ENCODE measurements around the gene CWH43. TPM values are rescaled to one million over a fixed set of nuclear protein-coding genes. Genes with fewer than 3 reads are reported as not detected.
"Not testable (repeated sequence)": the region's sequence is repeated elsewhere in the genome, so short reads cannot be mapped to it uniquely, and the experiment has no call there.

The CWH43 gene
- total RNA-seq, 1 donor from 2014 or later, result not detected

DNA sequence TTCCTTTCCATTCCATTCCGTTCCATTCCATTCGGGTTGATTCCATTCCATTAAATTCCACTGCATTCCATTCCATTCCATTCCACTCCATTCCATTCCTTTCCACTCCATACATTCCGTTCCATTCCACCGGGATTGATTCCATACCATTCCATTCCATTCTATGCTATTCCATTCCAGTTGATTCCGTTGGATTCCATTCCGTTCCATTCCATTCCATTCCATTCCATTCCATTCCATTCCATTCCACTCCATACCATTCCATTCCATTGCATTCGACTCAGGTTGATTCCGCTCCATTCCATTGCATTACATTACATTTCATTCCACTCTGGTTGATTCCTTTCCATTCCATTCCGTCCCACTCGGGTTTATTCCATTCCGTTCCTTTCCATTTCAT lies 110.1 kb downstream of the CWH43 start:
- intact Hi-C loops (cut with micrococcal nuclease), result not testable (repeated sequence)

DNA sequence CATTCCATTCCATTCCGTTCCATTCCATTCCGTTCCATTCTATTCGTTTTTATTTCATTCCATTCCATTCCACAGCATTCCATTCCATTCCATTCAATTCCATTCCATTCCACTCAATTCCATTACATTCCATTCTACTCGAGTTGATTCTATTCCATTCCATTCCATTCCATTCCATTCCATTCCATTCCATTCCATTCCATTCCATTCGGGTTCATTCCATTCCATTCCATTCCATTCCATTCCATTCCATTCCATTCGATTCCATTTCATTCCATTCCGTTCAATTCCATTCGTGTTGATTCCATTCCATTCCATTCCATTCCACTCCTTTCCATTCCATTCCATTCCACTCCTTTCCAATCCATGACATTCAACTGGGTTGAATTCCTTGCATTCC lies 110.6 kb downstream of the CWH43 start:
- intact Hi-C loops (cut with micrococcal nuclease), result not testable (repeated sequence)

DNA sequence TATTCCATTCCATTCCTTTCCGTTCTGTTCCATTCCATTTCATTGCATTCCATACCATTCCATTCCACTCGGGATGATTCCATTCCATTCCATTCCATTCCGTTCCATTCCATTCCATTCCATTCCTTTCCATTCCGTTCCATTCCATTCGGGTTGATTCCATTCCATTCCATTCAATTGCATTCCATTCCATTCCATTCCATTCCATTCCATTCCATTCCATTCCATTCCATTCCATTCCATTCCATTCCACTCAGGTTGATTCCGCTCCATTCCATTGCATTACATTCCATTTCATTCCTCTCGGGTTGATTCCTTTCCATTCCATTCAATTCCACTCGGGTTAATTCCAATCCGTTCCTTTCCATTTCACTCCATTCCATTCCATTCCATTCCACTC lies 111.0 kb downstream of the CWH43 start:
- intact Hi-C loops (cut with micrococcal nuclease), result not testable (repeated sequence)

DNA sequence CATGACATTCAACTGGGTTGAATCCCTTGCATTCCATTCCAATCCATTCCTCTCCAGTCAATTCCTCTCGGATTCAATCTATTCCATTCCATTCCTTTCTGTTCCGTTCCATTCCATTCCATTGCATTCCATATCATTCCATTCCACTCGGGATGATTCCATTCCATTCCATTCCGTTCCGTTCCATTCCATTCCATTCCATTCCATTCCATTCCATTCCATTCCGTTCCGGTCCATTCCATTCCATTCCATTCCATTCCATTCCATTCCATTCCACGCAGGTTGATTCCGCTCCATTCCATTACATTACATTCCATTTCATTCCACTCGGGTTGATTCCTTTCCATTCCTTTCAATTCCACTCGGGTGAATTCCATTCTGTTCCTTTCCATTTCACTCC lies 111.4 kb downstream of the CWH43 start:
- intact Hi-C loops (cut with micrococcal nuclease), result not testable (repeated sequence)

DNA sequence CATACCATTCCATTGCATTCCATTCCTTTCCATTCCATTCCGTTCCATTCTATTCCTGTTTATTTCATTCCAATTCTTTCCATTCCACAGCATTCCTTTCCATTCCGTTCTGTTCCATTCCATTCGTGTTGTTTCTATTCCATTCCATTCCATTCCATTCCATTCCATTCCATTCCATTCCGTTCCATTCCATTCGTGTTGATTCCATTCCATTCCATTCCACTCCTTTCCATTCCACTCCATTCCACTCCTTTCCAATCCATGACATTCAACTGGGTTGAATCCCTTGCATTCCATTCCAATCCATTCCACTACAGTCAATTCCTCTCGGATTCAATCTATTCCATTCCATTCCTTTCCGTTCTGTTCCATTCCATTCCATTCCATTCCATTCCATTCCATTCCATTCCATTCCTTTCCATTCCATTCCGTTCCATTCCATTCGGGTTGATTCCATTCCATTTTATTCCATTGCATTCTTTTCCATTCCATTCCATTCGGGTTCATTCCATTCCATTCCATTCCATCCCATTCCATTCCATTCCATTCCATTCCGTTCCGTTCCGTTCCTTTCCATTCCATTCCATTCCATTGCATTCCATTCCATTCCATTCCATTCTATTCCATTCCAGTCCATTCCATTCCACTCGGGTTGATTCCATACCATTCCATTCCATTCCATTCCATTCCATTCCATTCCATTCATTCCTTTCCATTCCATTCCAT lies 112.1 kb downstream of the CWH43 start:
- intact Hi-C loops (cut with micrococcal nuclease), result not testable (repeated sequence)

DNA sequence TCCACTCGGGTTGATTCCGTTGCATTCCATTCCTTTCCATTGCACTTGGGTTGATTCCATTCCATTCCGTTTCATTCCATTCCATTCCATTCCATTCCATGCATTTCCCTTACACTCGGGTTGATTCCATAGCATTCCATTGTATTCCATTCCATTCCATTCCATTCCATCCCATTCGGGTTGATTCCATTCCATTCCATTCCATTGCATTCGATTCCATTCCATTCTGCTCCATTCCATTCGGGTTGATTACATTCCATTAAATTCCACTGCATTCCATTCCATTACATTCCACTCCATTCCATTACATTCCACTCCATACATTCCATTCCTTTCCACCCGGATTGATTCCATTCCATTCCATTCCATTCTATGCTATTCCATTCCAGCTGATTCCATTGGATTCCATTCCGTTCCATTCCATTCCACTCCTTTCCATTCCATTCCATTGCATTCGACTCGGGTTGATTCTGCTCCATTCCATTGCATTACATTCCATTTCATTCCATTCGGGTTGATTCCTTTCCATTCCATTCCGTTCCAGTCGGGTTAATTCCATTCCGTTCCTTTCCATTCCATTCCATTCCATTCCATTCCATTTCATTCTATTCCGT lies 113.9 kb downstream of the CWH43 start:
- intact Hi-C loops (cut with micrococcal nuclease), result loop anchor here (2.0 kb wide), 1 partner anchor 19 kb away; no protein-coding TSS in a partner anchor

DNA sequence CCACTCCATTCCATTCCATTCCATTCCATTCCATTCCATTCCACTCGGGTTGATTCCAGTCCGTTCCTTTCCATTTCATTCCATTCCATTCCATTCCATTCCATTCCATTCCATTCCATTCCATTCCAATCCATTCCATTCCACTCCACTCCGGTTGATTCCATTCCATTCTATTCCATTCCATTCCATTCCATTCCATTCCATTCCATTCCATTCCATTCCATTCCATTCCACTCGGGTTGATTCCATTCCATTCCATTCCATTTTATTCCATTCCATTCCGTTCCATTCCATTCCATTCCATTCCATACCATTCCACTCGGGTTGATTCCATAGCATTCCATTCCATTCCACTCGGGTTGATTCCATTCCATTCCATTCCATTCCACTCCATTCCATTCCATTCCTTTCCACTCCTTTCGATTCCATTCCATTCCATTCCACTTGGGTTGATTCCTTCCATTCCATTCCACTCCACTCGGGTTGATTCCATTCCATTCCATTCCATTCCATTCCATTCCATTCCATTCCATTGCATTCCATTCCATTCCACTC lies 116.3 kb downstream of the CWH43 start:
- intact Hi-C loops (cut with micrococcal nuclease), result not testable (repeated sequence)

DNA sequence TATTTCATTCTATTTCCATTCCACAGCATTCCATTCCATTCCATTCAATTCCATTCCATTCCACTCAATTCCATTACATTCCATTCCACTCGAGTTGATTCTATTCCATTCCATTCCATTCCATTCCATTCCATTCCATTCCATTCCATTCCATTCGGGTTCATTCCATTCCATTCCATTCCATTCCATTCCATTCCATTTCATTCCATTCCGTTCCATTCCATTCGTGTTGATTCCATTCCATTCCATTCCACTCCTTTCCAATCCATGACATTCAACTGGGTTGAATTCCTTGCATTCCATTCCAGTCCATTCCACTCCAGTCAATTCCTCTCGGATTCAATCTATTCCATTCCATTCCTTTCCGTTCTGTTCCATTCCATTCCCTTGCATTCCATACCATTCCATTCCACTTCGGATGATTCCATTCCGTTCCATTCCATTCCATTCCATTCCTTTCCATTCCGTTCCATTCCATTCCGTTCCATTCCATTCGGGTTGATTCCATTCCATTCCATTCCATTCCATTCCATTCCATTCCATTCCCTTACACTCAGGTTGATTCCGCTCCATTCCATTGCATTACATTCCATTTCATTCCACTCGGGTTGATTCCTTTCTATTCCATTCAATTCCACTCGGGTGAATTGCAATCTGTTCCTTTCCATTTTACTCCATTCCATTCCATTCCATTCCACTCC lies 117.5 kb downstream of the CWH43 start:
- intact Hi-C loops (cut with micrococcal nuclease), result not testable (repeated sequence)

DNA sequence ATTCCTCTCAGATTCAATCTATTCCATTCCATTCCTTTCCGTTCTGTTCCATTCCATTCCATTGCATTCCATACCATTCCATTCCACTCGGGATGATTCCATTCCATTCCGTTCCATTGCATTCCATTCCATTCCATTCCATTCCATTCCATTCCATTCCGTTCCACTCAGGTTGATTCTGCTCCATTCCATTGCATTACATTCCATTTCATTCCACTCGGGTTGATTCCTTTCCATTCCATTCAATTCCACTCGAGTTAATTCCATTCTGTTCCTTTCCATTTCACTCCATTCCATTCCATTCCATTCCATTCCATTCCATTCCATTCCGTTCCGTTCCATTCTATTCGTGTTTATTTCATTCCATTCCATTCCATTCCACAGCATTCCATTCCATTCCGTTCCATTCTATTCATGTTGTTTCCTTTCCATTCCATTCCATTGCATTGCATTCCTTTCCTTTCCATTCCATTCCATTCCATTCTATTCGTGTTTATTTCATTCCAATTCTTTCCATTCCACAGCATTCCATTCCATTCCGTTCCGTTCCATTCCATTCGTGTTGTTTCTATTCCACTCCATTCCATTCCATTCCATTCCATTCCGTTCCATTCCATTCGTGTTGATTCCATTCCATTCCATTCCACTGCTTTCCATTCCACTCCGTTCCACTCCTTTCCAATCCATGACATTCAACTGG lies 118.3 kb downstream of the CWH43 start:
- intact Hi-C loops (cut with micrococcal nuclease), result not testable (repeated sequence)

DNA sequence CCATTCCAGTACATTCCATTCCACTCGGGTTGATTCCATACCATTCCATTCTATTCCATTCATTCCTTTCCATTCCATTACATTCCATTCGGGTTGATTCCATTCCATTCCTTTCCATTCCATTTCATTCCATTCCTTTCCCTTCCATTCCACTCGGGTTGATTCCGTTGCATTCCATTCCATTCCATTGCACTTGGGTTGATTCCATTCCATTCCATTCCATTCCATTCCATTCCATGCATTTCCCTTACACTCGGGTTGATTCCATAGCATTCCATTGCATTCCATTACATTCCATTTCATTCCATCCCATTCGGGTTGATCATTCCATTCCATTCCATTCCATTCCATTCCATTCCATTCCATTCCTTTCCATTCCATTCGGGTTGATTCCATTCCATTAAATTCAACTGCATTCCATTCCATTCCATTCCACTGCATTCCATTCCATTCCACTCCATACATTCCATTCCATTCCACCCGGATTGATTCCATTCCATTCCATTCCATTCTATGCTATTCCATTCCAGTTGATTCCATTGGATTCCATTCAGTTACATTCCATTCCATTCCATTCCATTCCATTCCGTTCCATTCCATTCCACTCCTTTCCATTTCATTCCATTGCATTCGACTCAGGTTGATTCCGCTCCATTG lies 119.3 kb downstream of the CWH43 start:
- intact Hi-C loops (cut with micrococcal nuclease), result not testable (repeated sequence)

DNA sequence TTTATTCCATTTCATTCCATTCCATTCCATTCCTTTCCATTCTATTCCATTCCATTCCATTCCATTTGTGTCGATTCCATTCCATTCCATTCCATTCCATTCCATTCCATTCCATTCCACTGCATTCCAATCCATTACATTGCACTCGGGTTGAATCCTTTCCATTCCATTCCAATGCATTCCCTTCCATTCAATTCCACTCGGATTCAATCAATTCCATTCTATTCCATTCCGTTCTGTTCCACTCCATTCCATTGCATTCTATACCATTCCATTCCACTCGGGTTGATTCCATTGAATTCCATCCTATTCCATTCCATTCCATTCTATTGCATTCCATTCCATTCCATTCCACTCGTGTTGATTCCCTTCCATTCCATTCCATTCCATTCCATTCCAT lies 121.2 kb downstream of the CWH43 start:
- intact Hi-C loops (cut with micrococcal nuclease), result not testable (repeated sequence)

DNA sequence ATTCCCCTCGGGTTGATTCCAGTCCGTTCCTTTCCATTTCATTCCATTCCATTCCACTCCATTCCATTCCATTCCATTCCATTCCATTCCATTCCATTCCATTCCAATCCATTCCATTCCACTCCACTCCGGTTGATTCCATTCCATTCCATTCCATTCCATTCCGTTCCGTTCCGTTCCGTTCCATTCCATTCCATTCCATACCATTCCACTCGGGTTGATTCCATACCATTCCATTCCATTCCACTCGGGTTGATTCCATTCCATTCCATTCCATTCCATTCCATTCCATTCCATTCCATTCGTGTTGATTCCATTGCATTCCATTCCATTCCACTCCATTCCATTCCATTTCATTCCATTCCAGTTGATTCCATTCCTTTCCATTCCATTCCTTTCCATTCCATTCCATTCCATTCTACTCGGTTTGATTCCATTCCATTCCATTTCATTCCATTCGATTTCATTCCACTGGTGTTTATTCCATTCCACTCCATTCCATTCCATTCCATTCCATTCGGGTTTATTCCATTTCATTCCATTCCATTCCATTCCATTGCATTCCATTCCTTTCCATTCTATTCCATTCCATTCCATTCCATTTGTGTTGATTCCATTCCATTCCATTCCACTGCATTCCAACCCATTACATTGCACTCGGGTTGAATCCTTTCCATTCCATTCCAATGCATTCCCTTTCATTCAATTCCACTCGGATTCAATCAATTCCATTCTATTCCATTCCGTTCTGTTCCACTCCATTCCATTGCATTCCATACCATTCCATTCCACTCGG lies 122.3 kb downstream of the CWH43 start:
- intact Hi-C loops (cut with micrococcal nuclease), result not testable (repeated sequence)

DNA sequence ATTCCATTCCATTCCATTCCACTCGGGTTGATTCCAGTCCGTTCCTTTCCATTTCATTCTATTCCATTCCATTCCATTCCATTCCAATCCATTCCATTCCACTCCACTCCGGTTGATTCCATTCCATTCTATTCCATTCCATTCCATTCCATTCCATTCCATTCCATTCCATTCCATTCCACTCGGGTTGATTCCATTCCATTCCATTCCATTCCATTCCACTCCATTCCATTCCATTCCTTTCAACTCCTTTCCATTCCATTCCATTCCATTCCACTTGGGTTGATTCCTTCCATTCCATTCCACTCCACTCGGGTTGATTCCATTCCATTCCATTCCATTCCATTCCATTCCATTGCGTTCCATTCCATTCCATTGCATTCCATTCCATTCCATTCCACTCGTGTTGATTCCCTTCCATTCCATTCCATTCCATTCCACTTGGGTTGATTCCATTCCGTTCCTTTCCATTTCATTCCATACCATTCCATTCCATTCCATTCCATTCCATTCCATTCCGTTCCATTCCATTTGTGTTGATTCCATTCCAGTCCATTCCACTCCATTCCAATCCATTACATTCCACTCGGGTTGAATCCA lies 123.6 kb downstream of the CWH43 start:
- intact Hi-C loops (cut with micrococcal nuclease), result not testable (repeated sequence)

DNA sequence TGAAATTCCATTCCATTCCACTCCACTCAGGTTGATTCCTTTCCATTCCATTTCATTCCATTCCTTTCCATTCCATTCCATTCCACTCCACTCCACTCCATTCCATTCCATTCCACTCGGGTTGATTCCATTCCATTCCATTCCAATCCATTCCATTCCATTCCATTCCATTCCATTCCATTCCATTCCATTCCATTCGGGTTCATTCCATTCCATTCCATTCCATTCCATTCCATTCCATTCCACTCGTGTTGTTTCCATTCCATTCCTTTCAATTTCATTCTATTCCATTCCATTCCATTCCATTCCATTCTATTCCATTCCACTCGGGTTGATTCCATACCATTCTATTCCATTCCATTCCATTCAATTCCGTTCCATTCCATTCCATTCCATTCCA lies 124.5 kb downstream of the CWH43 start:
- intact Hi-C loops (cut with micrococcal nuclease), result not testable (repeated sequence)

Other genes starting within 250 kb of the CWH43 start
- gene FRYL, start 206.0 kb upstream of the CWH43 start, total RNA-seq, result 84.0 and 91.4 TPM in 2 replicates
- 99.5 and 104 TPM in 2 replicates for gene OCIAD1, start 155.2 kb upstream of the CWH43 start, total RNA-seq
- 102 and 116 TPM in 2 replicates for gene OCIAD2, start 79.5 kb upstream of the CWH43 start, total RNA-seq